Hematopoietic multipotent progenitor cell treated with erythropoietin and hydrocortisone succinate and interleukin-3 and kit ligand, for 6 days (in vitro differentiated cells): ENCODE measurements around the gene CREM.
"Not testable (repeated sequence)": the region's sequence is repeated elsewhere in the genome, so short reads cannot be mapped to it uniquely, and the experiment has no call there.

Experiments used
- DNase-seq: peaks from one replicate; pipeline ENCODE4 v3.0.0-alpha.2; 2015

Gene CREM

GRCh38 chr10:35195361-35196306 lies 69.0 kb downstream of the CREM start:
- DNase-seq: peak; percentile 87

- DNase-seq: no peak
Observed at GRCh38 chr10:35200487-35200886, 73.8 kb downstream of the CREM start.

- DNase-seq: no peak
Observed at GRCh38 chr10:35201234-35201633, 74.6 kb downstream of the CREM start.

GRCh38 chr10:35202050-35202449 lies 75.4 kb downstream of the CREM start:
- DNase-seq: no peak

GRCh38 chr10:35203745-35204144 lies 77.1 kb downstream of the CREM start:
- no peak for DNase-seq

- peak; percentile 68 for DNase-seq
Observed at GRCh38 chr10:35204650-35205319, 78.1 kb downstream of the CREM start.

- DNase-seq: no peak
Observed at GRCh38 chr10:35206274-35206673, 79.6 kb downstream of the CREM start.

GRCh38 chr10:35208536-35208935 lies 81.9 kb downstream of the CREM start:
- DNase-seq: no peak

GRCh38 chr10:35208949-35209613 lies 82.4 kb downstream of the CREM start:
- no peak for DNase-seq

GRCh38 chr10:35210961-35211360 lies 84.3 kb downstream of the CREM start:
- no peak for DNase-seq

GRCh38 chr10:35211390-35211789 lies 84.7 kb downstream of the CREM start:
- DNase-seq: no peak

- no peak for DNase-seq
Observed at GRCh38 chr10:35212856-35213255, 86.2 kb downstream of the CREM start.

- no peak for DNase-seq
Observed at GRCh38 chr10:35213699-35214098, 87.1 kb downstream of the CREM start.

- no peak for DNase-seq
Observed at GRCh38 chr10:35214607-35215020, 88.0 kb downstream of the CREM start.

- DNase-seq: no peak
Observed at GRCh38 chr10:35215107-35215506, 88.5 kb downstream of the CREM start.

- DNase-seq: peak; percentile 16
Observed at GRCh38 chr10:35216303-35216905, 89.8 kb downstream of the CREM start.

GRCh38 chr10:35216956-35217355 lies 90.3 kb downstream of the CREM start:
- not testable (repeated sequence) for DNase-seq

- no peak for DNase-seq
Observed at GRCh38 chr10:35217455-35217854, 90.8 kb downstream of the CREM start.

GRCh38 chr10:35218339-35218955 lies 91.8 kb downstream of the CREM start:
- DNase-seq: peak; percentile 97

- no peak for DNase-seq
Observed at GRCh38 chr10:35219292-35219691, 92.6 kb downstream of the CREM start.

- DNase-seq: no peak
Observed at GRCh38 chr10:35219891-35220890, 93.5 kb downstream of the CREM start.
